HG02571 (cell line): ENCODE results near the gene CTU1.

ENCODE experiments used
- ATAC-seq: cut with Tn5 transposase; IDR thresholded peaks from one replicate; pipeline ENCODE4 v1.9.1; 2021; ENCODE audit warnings: mild to moderate bottlenecking, moderate library complexity; ENCODE audit not compliant: unreplicated experiment

Gene CTU1

GRCh38 chr19:51107406-51108065, 673 bp downstream of the CTU1 start:
- ATAC-seq = no peak

- no peak for ATAC-seq
These were observed 4.3 kb downstream of the CTU1 start for GRCh38 chr19:51103926-51104341.

- ATAC-seq = no peak
These were observed 5.2 kb downstream of the CTU1 start for GRCh38 chr19:51102991-51103390.

GRCh38 chr19:51101171-51101865, 6.9 kb downstream of the CTU1 start:
- ATAC-seq = no peak

- no peak for ATAC-seq
These were observed 7.6 kb downstream of the CTU1 start for GRCh38 chr19:51100601-51101000.

GRCh38 chr19:51099047-51099382, 9.2 kb downstream of the CTU1 start:
- no peak for ATAC-seq

- ATAC-seq = no peak
These were observed 9.7 kb downstream of the CTU1 start for GRCh38 chr19:51098365-51099046.

- no peak for ATAC-seq
These were observed 10.4 kb downstream of the CTU1 start for GRCh38 chr19:51097796-51098195.

- no peak for ATAC-seq
These were observed 11.0 kb downstream of the CTU1 start for GRCh38 chr19:51097166-51097738.

GRCh38 chr19:51096473-51097165, 11.6 kb downstream of the CTU1 start:
- ATAC-seq = no peak

GRCh38 chr19:51094696-51095279, 13.4 kb downstream of the CTU1 start:
- ATAC-seq = no peak

- no peak for ATAC-seq
These were observed 14.5 kb downstream of the CTU1 start for GRCh38 chr19:51093510-51094345.

GRCh38 chr19:51093101-51093500, 15.1 kb downstream of the CTU1 start:
- no peak for ATAC-seq

- no peak for ATAC-seq
These were observed 16.0 kb downstream of the CTU1 start for GRCh38 chr19:51091895-51092873.

- no peak for ATAC-seq
These were observed 17.1 kb downstream of the CTU1 start for GRCh38 chr19:51091126-51091525.

GRCh38 chr19:51090471-51090870, 17.7 kb downstream of the CTU1 start:
- no peak for ATAC-seq

- ATAC-seq = no peak
These were observed 18.4 kb downstream of the CTU1 start for GRCh38 chr19:51089786-51090185.

GRCh38 chr19:51086153-51086850, 21.9 kb downstream of the CTU1 start:
- no peak for ATAC-seq
